Chondrocyte (in vitro differentiated cells): ENCODE measurements around the gene DSCAM. TPM values are rescaled to one million over a fixed set of nuclear protein-coding genes. Genes with fewer than 3 reads are reported as not detected.

Experiments
- DNase-seq: peaks from one replicate; pipeline ENCODE4 v3.0.0; 2021; ENCODE audit warnings: mixed read lengths, low spot score
- H3K27ac Mint-ChIP-seq: one replicate; pipeline ENCODE4 v1.8.0; 2021; ENCODE audit warnings: mild to moderate bottlenecking, moderate library complexity, mixed read lengths; ENCODE audit not compliant: unreplicated experiment
- H3K27me3 Mint-ChIP-seq: 2 replicates; pipeline ENCODE4 v1.8.0; 2021; ENCODE audit warnings: low read depth, mixed read lengths
- H3K36me3 Mint-ChIP-seq: 2 replicates; pipeline ENCODE4 v1.8.0; 2021; ENCODE audit warnings: low read depth, mixed read lengths
- H3K4me1 Mint-ChIP-seq: 2 replicates; pipeline ENCODE4 v1.8.0; 2021; ENCODE audit warnings: low read depth, mild to moderate bottlenecking, mixed read lengths
- H3K4me3 Mint-ChIP-seq: one replicate; pipeline ENCODE4 v1.8.0; 2021; ENCODE audit warnings: mild to moderate bottlenecking, moderate library complexity, mixed read lengths; ENCODE audit not compliant: unreplicated experiment
- H3K9me3 Mint-ChIP-seq: 2 replicates; pipeline ENCODE4 v1.8.0; 2021; ENCODE audit warnings: low read depth, mixed read lengths
- CTCF ChIP-seq: fragments of 200-600 bp; sonication (generic); IDR thresholded peaks from 2 replicates; pipeline ENCODE4 v1.5.0; 2021; ENCODE audit warnings: antibody characterized with exemption, mild to moderate bottlenecking, moderate library complexity
- total RNA-seq: library from RNA; stranded (reverse); gene quantifications from 3 replicates; pipeline ENCODE4 v1.2.1, GENCODE V29; 2021

DSCAM gene
- total RNA-seq, 1 donor from 2014 or later: not detected

GRCh38 chr21:40562242-40563002, 284.5 kb downstream of the DSCAM start:
- TF ChIP-seq CTCF: no peak
- Mint-ChIP-seq H3K9me3 (peaks cover 17% of the 10 kb centered on the region), H3K4me3 (no peak overlapping the region), H3K27ac (no peak overlapping the region), H3K4me1 (no peaks in the 10 kb centered on the region), H3K27me3 (no peaks in the 10 kb centered on the region), H3K36me3 (no peaks in the 10 kb centered on the region)
- DNase-seq: no peak

GRCh38 chr21:40556442-40556968, 290.5 kb downstream of the DSCAM start:
- H3K27ac Mint-ChIP-seq: no peak overlapping the region
- DNase-seq: no peak
- peaks cover 14% of the 10 kb centered on the region for H3K9me3 Mint-ChIP-seq
- no peaks in the 10 kb centered on the region for H3K36me3 Mint-ChIP-seq
- no peak overlapping the region for H3K4me3 Mint-ChIP-seq
- no peaks in the 10 kb centered on the region for H3K4me1 Mint-ChIP-seq
- no peaks in the 10 kb centered on the region for H3K27me3 Mint-ChIP-seq
- TF ChIP-seq CTCF: no peak

- no peak overlapping the region for H3K27ac Mint-ChIP-seq
- no peak for DNase-seq
- H3K9me3 Mint-ChIP-seq: peaks cover 9% of the 10 kb centered on the region
- no peaks in the 10 kb centered on the region for H3K36me3 Mint-ChIP-seq
- no peak overlapping the region for H3K4me3 Mint-ChIP-seq
- H3K27me3 Mint-ChIP-seq: no peaks in the 10 kb centered on the region
- no peak for TF ChIP-seq CTCF
- no peaks in the 10 kb centered on the region for H3K4me1 Mint-ChIP-seq
These were observed 291.9 kb downstream of the DSCAM start for GRCh38 chr21:40555021-40555528.

- H3K27ac Mint-ChIP-seq: no peak overlapping the region
- no peaks in the 10 kb centered on the region for H3K27me3 Mint-ChIP-seq
- no peak for DNase-seq
- H3K36me3 Mint-ChIP-seq: no peaks in the 10 kb centered on the region
- H3K4me3 Mint-ChIP-seq: no peak overlapping the region
- H3K9me3 Mint-ChIP-seq: peaks cover 9% of the 10 kb centered on the region
- TF ChIP-seq CTCF: no peak
- no peaks in the 10 kb centered on the region for H3K4me1 Mint-ChIP-seq
These were observed 293.2 kb downstream of the DSCAM start for GRCh38 chr21:40553781-40554180.

GRCh38 chr21:40547906-40548513, 298.9 kb downstream of the DSCAM start:
- Mint-ChIP-seq H3K27me3 (no peaks in the 10 kb centered on the region), H3K27ac (no peak overlapping the region), H3K36me3 (no peaks in the 10 kb centered on the region), H3K4me1 (no peaks in the 10 kb centered on the region), H3K9me3 (peaks cover 22% of the 10 kb centered on the region), H3K4me3 (no peak overlapping the region)
- no peak for DNase-seq
- no peak for TF ChIP-seq CTCF
